Omental fat pad (tissue), 4 donors: Measurements from ENCODE around the gene KL. TPM values are rescaled to one million over a fixed set of nuclear protein-coding genes. Genes with fewer than 3 reads are reported as not detected.

Experiments
- ATAC-seq: fragments of 150-250 bp; one replicate; pipeline ENCODE4 v1.9.1; 2016; ENCODE audit warnings: mild to moderate bottlenecking, moderate library complexity; ENCODE audit not compliant: low FRiP score
- DNase-seq: peaks from one replicate; pipeline ENCODE4 v3.0.0-alpha.2; 2019; ENCODE audit warnings: low spot score
- total RNA-seq, 4 donors: library from RNA; depleted of rRNA; stranded (reverse); fragments of >200 nt; gene quantifications; one replicate each; pipeline ENCODE4 v1.1.0, GENCODE V29; 2016
- TF ChIP-seq, protein P1 (sequence below), 3 donors: fragments of 450-650 bp; IDR thresholded peaks; one replicate each; pipeline ENCODE4 v1.5.1; 2016 to 2017; ENCODE audit warnings: antibody characterized with exemption in 3 of 3, mild to moderate bottlenecking in 3 of 3, moderate library complexity in 2 of 3

KL gene
- total RNA-seq, 4 donors from 2014 or later: 1.9 to 20.3 (median 3.6) TPM

DNA sequence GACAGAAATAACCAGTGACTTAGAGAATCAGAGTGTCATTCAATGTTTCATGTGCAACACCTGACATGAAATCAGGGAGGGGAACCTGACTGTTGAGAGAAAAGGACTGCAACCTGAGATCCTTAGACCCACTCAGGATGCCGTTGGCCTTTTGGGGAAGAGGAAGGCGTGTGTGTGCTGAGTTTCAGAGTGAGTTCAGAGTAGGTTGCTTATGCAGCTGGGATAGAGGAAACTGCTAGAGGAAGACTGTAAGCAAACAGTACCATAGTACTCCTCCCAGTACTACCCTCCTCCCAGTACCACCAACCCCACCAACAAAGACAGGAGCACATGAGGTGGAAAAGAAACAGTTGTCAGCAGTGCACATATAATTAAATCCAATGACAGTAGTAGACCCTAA, 63.7 kb downstream of the KL start:
- ATAC-seq (no peak), DNase-seq (no peak)
- TF ChIP-seq, protein P1, sequence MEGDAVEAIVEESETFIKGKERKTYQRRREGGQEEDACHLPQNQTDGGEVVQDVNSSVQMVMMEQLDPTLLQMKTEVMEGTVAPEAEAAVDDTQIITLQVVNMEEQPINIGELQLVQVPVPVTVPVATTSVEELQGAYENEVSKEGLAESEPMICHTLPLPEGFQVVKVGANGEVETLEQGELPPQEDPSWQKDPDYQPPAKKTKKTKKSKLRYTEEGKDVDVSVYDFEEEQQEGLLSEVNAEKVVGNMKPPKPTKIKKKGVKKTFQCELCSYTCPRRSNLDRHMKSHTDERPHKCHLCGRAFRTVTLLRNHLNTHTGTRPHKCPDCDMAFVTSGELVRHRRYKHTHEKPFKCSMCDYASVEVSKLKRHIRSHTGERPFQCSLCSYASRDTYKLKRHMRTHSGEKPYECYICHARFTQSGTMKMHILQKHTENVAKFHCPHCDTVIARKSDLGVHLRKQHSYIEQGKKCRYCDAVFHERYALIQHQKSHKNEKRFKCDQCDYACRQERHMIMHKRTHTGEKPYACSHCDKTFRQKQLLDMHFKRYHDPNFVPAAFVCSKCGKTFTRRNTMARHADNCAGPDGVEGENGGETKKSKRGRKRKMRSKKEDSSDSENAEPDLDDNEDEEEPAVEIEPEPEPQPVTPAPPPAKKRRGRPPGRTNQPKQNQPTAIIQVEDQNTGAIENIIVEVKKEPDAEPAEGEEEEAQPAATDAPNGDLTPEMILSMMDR (IDR thresholded peaks at IDR 0.05): no peak

GRCh38 chr13:33080972-33081590, 64.9 kb downstream of the KL start:
- DNase-seq (no peak), ATAC-seq (no peak)
- TF ChIP-seq, protein P1 (IDR thresholded peaks at IDR 0.05): no peak

DNA sequence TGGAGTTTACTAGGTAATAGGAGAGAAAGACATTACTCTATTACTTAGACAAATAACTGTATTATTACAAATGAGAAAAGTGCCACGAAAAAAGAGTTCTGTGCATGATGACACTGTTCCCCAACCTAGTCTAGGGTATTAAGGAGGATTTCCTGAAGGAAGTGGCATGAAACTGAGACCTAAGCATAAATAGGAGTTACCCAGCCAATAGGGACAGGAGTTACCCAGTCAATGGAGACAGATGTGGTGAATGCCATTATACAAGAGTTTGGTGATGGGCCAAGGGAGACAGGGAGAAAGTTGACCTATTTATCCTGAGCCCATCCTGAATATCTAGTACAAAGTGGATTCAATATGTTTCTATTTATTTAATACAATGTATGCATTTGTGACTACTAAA, 65.4 kb downstream of the KL start:
- TF ChIP-seq, protein P1 (IDR thresholded peaks at IDR 0.05): no peak
- ATAC-seq (no peak), DNase-seq (no peak)

- ATAC-seq: no peak
- no peak for DNase-seq
- TF ChIP-seq, protein P1 (IDR thresholded peaks at IDR 0.05): no peak
These were observed 66.8 kb downstream of the KL start for GRCh38 chr13:33083054-33083453.

DNA sequence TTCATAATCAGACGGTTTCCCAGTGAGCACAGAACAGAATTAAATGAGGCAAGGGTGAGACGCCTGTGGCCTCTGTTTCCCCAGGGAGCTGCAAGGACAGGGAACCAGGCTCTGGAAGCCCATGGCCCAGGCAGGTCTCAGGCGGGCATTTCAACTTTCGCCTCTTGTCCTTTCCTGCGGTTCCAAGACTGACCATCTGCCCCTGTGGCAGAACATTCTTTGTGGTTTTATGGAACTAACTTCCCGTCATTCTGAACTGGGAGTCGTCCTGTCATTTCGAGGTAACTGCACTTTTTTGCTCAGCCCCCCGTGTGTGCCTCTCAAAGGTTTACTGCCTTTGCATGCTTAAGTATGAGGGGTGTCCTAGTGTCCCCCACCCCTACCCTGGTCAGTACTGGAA, 70.9 kb downstream of the KL start:
- TF ChIP-seq, protein P1 (IDR thresholded peaks at IDR 0.05): no peak
- DNase-seq (no peak), ATAC-seq (no peak)

GRCh38 chr13:33087790-33088189, 71.6 kb downstream of the KL start:
- DNase-seq: no peak
- ATAC-seq: no peak
- TF ChIP-seq, protein P1 (IDR thresholded peaks at IDR 0.05): no peak

DNA sequence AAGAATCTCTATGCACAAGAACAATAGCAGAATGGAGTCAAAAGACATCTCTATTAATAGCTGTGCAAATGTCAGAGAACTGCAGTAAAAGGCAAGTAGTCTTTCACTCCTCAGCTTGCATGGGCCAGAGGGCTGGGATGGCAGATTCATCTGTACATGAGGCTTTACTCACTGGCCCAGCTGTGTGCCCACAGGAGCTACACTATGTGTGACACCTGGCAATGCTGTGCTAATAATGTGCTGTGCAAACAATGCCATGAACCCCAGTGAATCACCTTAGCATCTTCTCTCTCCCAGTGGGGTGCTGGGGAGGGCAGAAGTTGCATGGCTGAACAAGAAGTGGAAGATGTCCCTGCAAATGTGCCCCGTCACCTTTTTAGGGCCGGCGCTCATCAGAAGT, 73.1 kb downstream of the KL start:
- ATAC-seq: no peak
- TF ChIP-seq, protein P1 (IDR thresholded peaks at IDR 0.05): no peak
- no peak for DNase-seq
